ENCODE measurements around the gene ANKRD33. TPM values are rescaled to one million over a fixed set of nuclear protein-coding genes. Genes with fewer than 3 reads are reported as not detected.
A peak's percentile ranks its signal among the peaks of the same experiment; 100 is the strongest.

Gene ANKRD33
- total RNA-seq, 1 donor from 2014 or later, result not detected

GRCh38 chr12:51844854-51845253 is 43.0 kb upstream of the ANKRD33 start:
- Histone ChIP-seq H3K27ac (no peak overlapping the region), H3K9me3 (no peaks in the 10 kb centered on the region), H3K27me3 (peaks cover 28% of the 10 kb centered on the region), H3K4me3 (no peak overlapping the region), H3K36me3 (no peaks in the 10 kb centered on the region), H3K4me1 (peaks cover 0 to 14% of the 10 kb centered on the region in 2 donors)
- TF ChIP-seq CTCF (IDR thresholded peaks at IDR 0.05), result no peak
- no peak for DNase-seq (ENCODE audit: low spot score in 2 of 2)
- intact Hi-C loops (cut with DNase I), result no loop called here

- no peaks in the 10 kb centered on the region for H3K36me3 ChIP-seq
- H3K27ac ChIP-seq, result no peak overlapping the region
- H3K9me3 ChIP-seq, result no peaks in the 10 kb centered on the region
- H3K27me3 ChIP-seq, result peaks cover 28% of the 10 kb centered on the region
- intact Hi-C loops (cut with DNase I), result no loop called here
- H3K4me1 ChIP-seq, result peaks cover 0 to 14% of the 10 kb centered on the region in 2 donors
- TF ChIP-seq CTCF (IDR thresholded peaks at IDR 0.05), result no peak
- no peak for DNase-seq (ENCODE audit: low spot score in 2 of 2)
- no peak overlapping the region for H3K4me3 ChIP-seq
These were observed 42.4 kb upstream of the ANKRD33 start for GRCh38 chr12:51845482-51845881.

GRCh38 chr12:51846271-51846691 is 41.6 kb upstream of the ANKRD33 start:
- H3K4me1 ChIP-seq, result peaks cover 0 to 14% of the 10 kb centered on the region in 2 donors
- DNase-seq (ENCODE audit: low spot score in 2 of 2), result no peak
- no peaks in the 10 kb centered on the region for H3K36me3 ChIP-seq
- H3K4me3 ChIP-seq, result peak overlapping the region in 1 of 2 donors; percentile 69
- intact Hi-C loops (cut with DNase I), result no loop called here
- no peak for TF ChIP-seq CTCF (IDR thresholded peaks at IDR 0.05)
- peaks cover 28% of the 10 kb centered on the region for H3K27me3 ChIP-seq
- H3K9me3 ChIP-seq, result no peaks in the 10 kb centered on the region
- H3K27ac ChIP-seq, result no peak overlapping the region

GRCh38 chr12:51846911-51847642 is 40.8 kb upstream of the ANKRD33 start:
- no peak overlapping the region for H3K27ac ChIP-seq
- DNase-seq (ENCODE audit: low spot score in 2 of 2), result no peak

GRCh38 chr12:51847643-51848325 is 40.1 kb upstream of the ANKRD33 start:
- Histone ChIP-seq H3K9me3 (no peaks in the 10 kb centered on the region), H3K27ac (peak overlapping the region in 1 of 2 donors; percentile 18), H3K4me3 (peak overlapping the region; percentile 64 to 69), H3K36me3 (no peaks in the 10 kb centered on the region), H3K4me1 (peaks cover 0 to 14% of the 10 kb centered on the region in 2 donors), H3K27me3 (peaks cover 28% of the 10 kb centered on the region)
- DNase-seq (ENCODE audit: low spot score in 2 of 2), result no peak
- TF ChIP-seq CTCF (IDR thresholded peaks at IDR 0.05), result no peak
- intact Hi-C loops (cut with DNase I), result no loop called here

More at GRCh38 chr12:51846911-51847642, 40.8 kb upstream of the ANKRD33 start:
- no peaks in the 10 kb centered on the region for H3K36me3 ChIP-seq
- H3K4me1 ChIP-seq, result peaks cover 0 to 14% of the 10 kb centered on the region in 2 donors
- TF ChIP-seq CTCF (IDR thresholded peaks at IDR 0.05), result no peak
- peaks cover 28% of the 10 kb centered on the region for H3K27me3 ChIP-seq
- peak overlapping the region; percentile 64 to 69 for H3K4me3 ChIP-seq
- no peaks in the 10 kb centered on the region for H3K9me3 ChIP-seq
- intact Hi-C loops (cut with DNase I), result no loop called here
